ENCODE results near the gene EFHC1.

EFHC1 gene

DNA sequence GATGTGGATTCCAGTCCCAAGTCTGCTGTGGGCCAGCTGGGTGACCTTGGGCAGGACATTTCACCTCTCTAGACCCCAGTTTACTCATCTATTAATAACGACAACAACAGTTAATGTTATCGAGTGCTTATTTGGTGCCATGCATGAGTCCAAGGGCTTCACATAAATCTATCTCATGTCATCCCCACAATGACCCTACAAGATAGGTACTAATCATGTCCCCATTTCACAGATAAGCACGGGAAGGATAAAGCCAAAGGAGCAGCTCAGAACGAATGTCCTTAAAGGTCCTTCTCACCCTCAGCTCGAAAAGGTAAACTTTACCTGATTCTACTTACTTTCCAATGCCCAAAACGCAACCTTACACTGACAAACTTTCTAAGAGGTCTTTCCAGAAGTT is 121.0 kb downstream of the EFHC1 start:
- no peaks in the 10 kb centered on the region for H3K4me1 ChIP-seq (ENCODE audit: control insufficient read depth in 1 of 2, insufficient read depth in 1 of 2, low read depth in 1 of 2, low read length in 1 of 2)
- H3K4me3 ChIP-seq (ENCODE audit: low read depth in 1 of 2, low read length in 1 of 2) = no peak overlapping the region
- no peak overlapping the region for H3K27ac ChIP-seq
- TF ChIP-seq CTCF (IDR thresholded peaks at IDR 0.05) = no peak
- no peaks in the 10 kb centered on the region for H3K36me3 ChIP-seq
- H3K9me3 ChIP-seq = no peaks in the 10 kb centered on the region
- H3K27me3 ChIP-seq = no peaks in the 10 kb centered on the region

GRCh38 chr6:52543262-52543661 is 123.1 kb downstream of the EFHC1 start:
- no peak overlapping the region for H3K4me3 ChIP-seq (ENCODE audit: low read depth in 1 of 2, low read length in 1 of 2)
- H3K27ac ChIP-seq = no peak overlapping the region
- H3K36me3 ChIP-seq = no peaks in the 10 kb centered on the region
- H3K9me3 ChIP-seq = no peaks in the 10 kb centered on the region
- no peak for TF ChIP-seq CTCF (IDR thresholded peaks at IDR 0.05)
- H3K27me3 ChIP-seq = no peaks in the 10 kb centered on the region
- H3K4me1 ChIP-seq (ENCODE audit: control insufficient read depth in 1 of 2, insufficient read depth in 1 of 2, low read depth in 1 of 2, low read length in 1 of 2) = peaks cover 5 to 6% of the 10 kb centered on the region in 2 experiments

DNA sequence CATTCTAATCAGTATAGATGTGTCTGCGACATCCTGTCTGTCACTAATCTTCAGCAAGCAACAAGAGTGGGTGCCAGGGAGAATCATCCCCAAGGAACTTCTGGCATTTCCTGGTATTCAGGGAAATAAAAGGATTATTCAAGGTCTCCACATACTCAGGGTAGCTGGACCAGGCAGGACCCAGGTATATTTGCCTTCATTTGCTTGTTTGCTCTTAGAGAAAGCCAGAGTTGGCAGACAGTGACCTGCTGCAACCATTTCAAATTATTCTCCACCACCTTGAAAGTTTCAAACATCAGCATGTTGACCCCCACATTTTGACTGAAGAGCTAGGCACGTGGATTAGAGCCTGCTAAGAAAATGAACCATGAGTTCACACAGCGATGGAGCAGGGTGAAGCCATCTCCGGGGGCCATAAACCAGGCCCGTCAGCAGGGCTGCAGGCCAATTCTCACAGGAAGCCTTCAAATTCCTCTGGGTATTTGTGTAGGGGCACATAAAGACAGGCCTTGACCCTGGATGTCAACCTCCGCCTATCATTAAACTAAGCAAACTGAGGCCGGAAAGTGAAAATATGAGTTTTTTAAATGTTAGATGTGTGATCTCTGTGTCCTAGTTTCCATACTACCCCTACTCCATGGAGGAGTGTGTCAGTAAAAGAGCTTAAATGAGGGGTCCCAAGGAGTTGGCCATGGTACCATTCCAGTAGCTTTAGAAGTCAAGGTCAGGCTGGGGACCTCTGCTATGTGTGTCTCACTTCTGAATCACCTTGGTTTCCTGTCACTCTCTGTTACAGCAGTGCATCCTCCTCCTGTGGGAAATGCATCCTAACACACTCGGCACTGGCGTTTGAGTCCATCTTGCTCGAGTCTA is 123.8 kb downstream of the EFHC1 start:
- Histone ChIP-seq H3K27ac (no peak overlapping the region), H3K4me3 (ENCODE audit: low read depth in 1 of 2, low read length in 1 of 2) (no peak overlapping the region)

GRCh38 chr6:52544602-52545405 is 124.7 kb downstream of the EFHC1 start:
- TF ChIP-seq CTCF (IDR thresholded peaks at IDR 0.05) = no peak
- no peaks in the 10 kb centered on the region for H3K36me3 ChIP-seq
- H3K4me3 ChIP-seq (ENCODE audit: low read depth in 1 of 2, low read length in 1 of 2) = no peak overlapping the region
- H3K27me3 ChIP-seq = no peaks in the 10 kb centered on the region
- H3K27ac ChIP-seq = no peak overlapping the region
- peaks cover 8 to 9% of the 10 kb centered on the region in 2 experiments for H3K4me1 ChIP-seq (ENCODE audit: control insufficient read depth in 1 of 2, insufficient read depth in 1 of 2, low read depth in 1 of 2, low read length in 1 of 2)
- H3K9me3 ChIP-seq = no peaks in the 10 kb centered on the region

More for the DNA sequence above, 123.8 kb downstream of the EFHC1 start:
- Histone ChIP-seq H3K4me1 (ENCODE audit: control insufficient read depth in 1 of 2, insufficient read depth in 1 of 2, low read depth in 1 of 2, low read length in 1 of 2) (peaks cover 8 to 9% of the 10 kb centered on the region in 2 experiments), H3K36me3 (no peaks in the 10 kb centered on the region), H3K27me3 (no peaks in the 10 kb centered on the region), H3K9me3 (no peaks in the 10 kb centered on the region)
- TF ChIP-seq CTCF (IDR thresholded peaks at IDR 0.05) = no peak

DNA sequence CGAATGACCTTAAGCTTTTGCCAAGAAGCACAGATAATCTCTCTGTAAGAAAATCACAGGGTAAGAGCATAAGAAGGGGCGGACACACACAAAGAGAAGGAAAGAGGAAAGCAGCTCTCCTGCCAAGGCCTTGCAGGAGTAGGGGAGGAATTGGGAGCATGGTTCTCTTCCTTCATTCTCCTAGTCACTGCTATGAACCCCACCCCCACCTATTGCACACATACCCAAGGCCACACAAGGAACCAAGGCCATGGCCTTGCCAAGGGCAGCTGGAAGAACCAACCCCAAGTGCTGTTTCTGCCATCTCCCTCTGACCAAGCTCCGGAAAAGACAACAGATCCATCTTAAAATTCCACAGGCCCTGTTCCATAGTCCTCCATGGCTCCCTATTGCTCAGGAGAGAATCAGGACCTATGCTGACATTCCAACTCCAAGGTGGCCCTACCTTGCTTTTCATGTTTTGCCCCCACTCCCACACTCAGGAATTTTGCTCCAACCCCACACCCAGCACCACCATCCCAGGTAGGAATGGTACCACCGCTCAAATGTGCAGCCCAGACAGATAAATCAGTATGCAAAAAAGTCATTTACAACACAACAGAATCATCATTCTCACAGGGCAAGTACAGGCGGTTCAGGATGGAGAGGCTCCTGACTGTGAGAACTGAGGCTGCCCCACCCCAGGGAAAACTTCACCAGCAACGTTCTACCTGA is 125.4 kb downstream of the EFHC1 start:
- Histone ChIP-seq H3K9me3 (no peaks in the 10 kb centered on the region), H3K27ac (no peak overlapping the region), H3K4me3 (ENCODE audit: low read depth in 1 of 2, low read length in 1 of 2) (no peak overlapping the region), H3K36me3 (no peaks in the 10 kb centered on the region), H3K4me1 (ENCODE audit: control insufficient read depth in 1 of 2, insufficient read depth in 1 of 2, low read depth in 1 of 2, low read length in 1 of 2) (peaks cover 8 to 9% of the 10 kb centered on the region in 2 experiments), H3K27me3 (no peaks in the 10 kb centered on the region)
- TF ChIP-seq CTCF (IDR thresholded peaks at IDR 0.05) = no peak
